Upper lobe of left lung (tissue), 6 donors: ENCODE measurements around the gene UFM1. TPM values are rescaled to one million over a fixed set of nuclear protein-coding genes. Genes with fewer than 3 reads are reported as not detected.

Source experiments
- ATAC-seq, 2 donors: fragments of 200-7000 bp; cut with Tn5 transposase; one replicate each; pipeline ENCODE4 v1.9.1; 2022; ENCODE audit warnings: mild to moderate bottlenecking in 2 of 2, moderate library complexity in 2 of 2; ENCODE audit not compliant: low FRiP score in 2 of 2
- DNase-seq, 2 donors: peaks; one replicate each; pipeline ENCODE4 v3.0.0-alpha.2; 2019 to 2020
- H3K27ac ChIP-seq, 4 donors: fragments of 200-600 bp; sonication (generic); one replicate each; pipeline ENCODE4 v1.5.1; 2016 to 2019
- H3K27me3 ChIP-seq, 4 donors: fragments of 200-600 bp; sonication (generic); one replicate each; pipeline ENCODE4 v1.5.1; 2017 to 2019
- H3K36me3 ChIP-seq, 4 donors: fragments of 200-600 bp; sonication (generic); one replicate each; pipeline ENCODE4 v1.5.1; 2016 to 2019
- H3K4me1 ChIP-seq, 4 donors: fragments of 200-600 bp; sonication (generic); one replicate each; pipeline ENCODE4 v1.5.1; 2018 to 2019
- H3K4me3 ChIP-seq, 4 donors: fragments of 200-600 bp; sonication (generic); one replicate each; pipeline ENCODE4 v1.5.1; 2017 to 2019; ENCODE audit warnings: mild to moderate bottlenecking in 2 of 4, moderate library complexity in 1 of 4
- H3K9me3 ChIP-seq, 4 donors: fragments of 200-600 bp; sonication (generic); one replicate each; pipeline ENCODE4 v1.5.1; 2018 to 2019
- CTCF ChIP-seq, 6 experiments: fragments of 450-650 bp in 4 of 6; fragments of 200-600 bp in 2 of 6; sonication (generic) in 2 of 6; IDR thresholded peaks; one replicate each; pipeline ENCODE4 v1.5.1; 2016 to 2019; ENCODE audit warnings: antibody characterized with exemption in 6 of 6
- EP300 ChIP-seq, 4 donors: sonication (generic); formaldehyde crosslinking; IDR thresholded peaks; one replicate each; pipeline ENCODE4 v1.5.1; 2017; ENCODE audit warnings: antibody characterized with exemption in 4 of 4, control low read depth in 2 of 4
- POLR2A ChIP-seq, 4 donors: fragments of 450-650 bp; IDR thresholded peaks; one replicate each; pipeline ENCODE4 v1.5.1; 2016 to 2017; ENCODE audit warnings: antibody characterized with exemption in 4 of 4, mild to moderate bottlenecking in 2 of 4
- POLR2AphosphoS5 ChIP-seq, 2 donors: sonication (generic); formaldehyde crosslinking; IDR thresholded peaks; one replicate each; pipeline ENCODE4 v1.5.1; 2017; ENCODE audit warnings: antibody characterized with exemption in 2 of 2
- WGBS, 2 donors: methylation state at CpG; one replicate each; pipeline ENCODE4 v1.1.5; 2017 to 2018; 5-methylcytosine and 5-hydroxymethylcytosine counted together
- total RNA-seq, 6 donors: library from RNA; depleted of rRNA in 4 of 6; stranded (reverse); fragments of >200 nt in 4 of 6; gene quantifications; one replicate each; pipeline versions ENCODE4 v1.1.0 to v1.2.1, GENCODE V29; 2016 to 2021
- donor health status: DM: no; HTN: no; CAD: no; lungs with moderate emphysema.
- donor health status: DM: no; HTN: yes; CAD: no; lungs with severe emphysema.

The UFM1 gene
- total RNA-seq, 6 donors from 2014 or later, result 21.2 to 84.9 (median 50.5) TPM

- DNase-seq (no peak), ATAC-seq (no peak)
- Histone ChIP-seq H3K27me3 (no peaks in the 10 kb centered on the region), H3K4me3 (no peak overlapping the region), H3K27ac (no peak overlapping the region), H3K9me3 (no peaks in the 10 kb centered on the region), H3K4me1 (no peaks in the 10 kb centered on the region), H3K36me3 (no peaks in the 10 kb centered on the region)
- TF ChIP-seq POLR2AphosphoS5 (IDR thresholded peaks at IDR 0.05) (no peak), EP300 (IDR thresholded peaks at IDR 0.05) (no peak), CTCF (IDR thresholded peaks at IDR 0.05) (no peak), POLR2A (IDR thresholded peaks at IDR 0.05) (no peak)
- WGBS, 2 donors, result 95 to 96% methylated on average over 2 of the region's 2 CpGs
These were observed 11.6 kb upstream of the UFM1 start for GRCh38 chr13:38338089-38338488.

- TF ChIP-seq CTCF (IDR thresholded peaks at IDR 0.05), result no peak
- no peak for TF ChIP-seq POLR2AphosphoS5 (IDR thresholded peaks at IDR 0.05)
- TF ChIP-seq EP300 (IDR thresholded peaks at IDR 0.05), result no peak
- TF ChIP-seq POLR2A (IDR thresholded peaks at IDR 0.05), result no peak
- Histone ChIP-seq H3K4me1 (no peaks in the 10 kb centered on the region), H3K9me3 (no peaks in the 10 kb centered on the region), H3K27ac (no peak overlapping the region), H3K4me3 (no peak overlapping the region), H3K36me3 (no peaks in the 10 kb centered on the region), H3K27me3 (no peaks in the 10 kb centered on the region)
- DNase-seq (no peak), ATAC-seq (no peak)
- WGBS, 2 donors, result 100% methylated on average over 1 of the region's 1 CpG
These were observed 9.0 kb upstream of the UFM1 start for GRCh38 chr13:38340624-38341023.

- ATAC-seq (no peak), DNase-seq (no peak)
- Histone ChIP-seq H3K27ac (no peak overlapping the region), H3K4me3 (no peak overlapping the region), H3K36me3 (no peaks in the 10 kb centered on the region), H3K27me3 (no peaks in the 10 kb centered on the region), H3K9me3 (no peaks in the 10 kb centered on the region), H3K4me1 (no peaks in the 10 kb centered on the region)
- WGBS, 2 donors, result 76 to 82% methylated on average over 3 of the region's 3 CpGs
- TF ChIP-seq POLR2AphosphoS5 (IDR thresholded peaks at IDR 0.05) (no peak), EP300 (IDR thresholded peaks at IDR 0.05) (no peak), CTCF (IDR thresholded peaks at IDR 0.05) (no peak), POLR2A (IDR thresholded peaks at IDR 0.05) (no peak)
These were observed 8.4 kb upstream of the UFM1 start for GRCh38 chr13:38341149-38341692.

- Histone ChIP-seq H3K36me3 (peaks cover 0 to 4% (median 0%) of the 10 kb centered on the region in 4 donors), H3K9me3 (no peaks in the 10 kb centered on the region), H3K27ac (no peak overlapping the region), H3K27me3 (no peaks in the 10 kb centered on the region), H3K4me1 (peaks cover 13 to 19% (median 16%) of the 10 kb centered on the region in 4 donors), H3K4me3 (no peak overlapping the region)
- DNase-seq (no peak), ATAC-seq (no peak)
- WGBS, 2 donors, result 80 to 82% methylated on average over 2 of the region's 2 CpGs
- no peak for TF ChIP-seq POLR2AphosphoS5 (IDR thresholded peaks at IDR 0.05)
- no peak for TF ChIP-seq POLR2A (IDR thresholded peaks at IDR 0.05)
- TF ChIP-seq CTCF (IDR thresholded peaks at IDR 0.05), result no peak
- no peak for TF ChIP-seq EP300 (IDR thresholded peaks at IDR 0.05)
These were observed 2.9 kb upstream of the UFM1 start for GRCh38 chr13:38346764-38347163.

GRCh38 chr13:38348861-38349389 is 726 bp upstream of the UFM1 start:
- H3K36me3 ChIP-seq, result peaks cover 0 to 16% (median under 1%) of the 10 kb centered on the region in 4 donors
- WGBS, 2 donors, result 0 to 2% methylated on average over 15 of the region's 15 CpGs
- H3K4me1 ChIP-seq, result peaks cover 13 to 33% (median 19%) of the 10 kb centered on the region in 4 donors
- DNase-seq (no peak), ATAC-seq (peak in 1 of 2 donors; percentile 22)
- no peaks in the 10 kb centered on the region for H3K9me3 ChIP-seq
- H3K27me3 ChIP-seq, result no peaks in the 10 kb centered on the region
- H3K27ac ChIP-seq, result peak overlapping the region; percentile 84 to 96 (median 92)
- peak overlapping the region; percentile 36 to 75 (median 65) for H3K4me3 ChIP-seq
- TF ChIP-seq EP300 (IDR thresholded peaks at IDR 0.05) (no peak), CTCF (IDR thresholded peaks at IDR 0.05) (no peak), POLR2AphosphoS5 (IDR thresholded peaks at IDR 0.05) (no peak), POLR2A (IDR thresholded peaks at IDR 0.05) (no peak)
